ENCODE results near the gene NDUFB7.

Gene NDUFB7

DNA sequence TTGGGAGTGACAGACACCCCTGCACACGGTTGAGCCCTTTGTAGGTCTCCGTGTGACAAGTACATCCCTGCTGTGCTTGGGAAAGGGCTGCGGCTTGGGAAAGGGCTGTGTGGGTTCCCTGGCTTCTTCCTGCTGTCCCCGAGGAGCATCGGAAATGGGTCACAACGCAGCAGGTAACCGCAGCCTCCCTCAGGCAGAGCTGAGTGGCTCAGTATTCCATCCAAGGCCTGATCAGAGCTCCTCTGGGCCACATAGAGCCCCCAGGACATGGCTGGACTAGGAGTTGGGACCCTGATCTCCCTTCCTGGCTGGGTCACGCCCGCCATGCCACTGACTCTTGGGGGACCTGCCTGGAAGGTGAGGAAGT, 26.2 kb downstream of the NDUFB7 start:
- Histone ChIP-seq H3F3A (ENCODE audit: control insufficient read depth, insufficient read depth) (no peaks in the 10 kb centered on the region), H3K9me2 (replicated peaks; ENCODE audit: control insufficient read depth, low read length) (no peaks in the 10 kb centered on the region), H3K79me2 (ENCODE audit: control insufficient read depth, low read length) (peaks cover 66% of the 10 kb centered on the region), H3K36me3 (ENCODE audit: control insufficient read depth, low read length) (peaks cover 12% of the 10 kb centered on the region; the same call in 1 of the 2 replicates), H3K4me2 (ENCODE audit: low read length) (no peak overlapping the region), H4K20me1 (ENCODE audit: control insufficient read depth, insufficient read depth, low read depth, low read length) (no peaks in the 10 kb centered on the region), H3K27me3 (ENCODE audit: control insufficient read depth, low read length) (no peaks in the 10 kb centered on the region), H3K27ac (ENCODE audit: low read depth, low read length) (no peak overlapping the region), H3K4me1 (ENCODE audit: control insufficient read depth, low read length) (peaks cover 15% of the 10 kb centered on the region), H3K4me3 (ENCODE audit: low read length) (no peak overlapping the region), H3K9me3 (ENCODE audit: control insufficient read depth, insufficient read depth, low read length) (no peaks in the 10 kb centered on the region)
- no peak for TF ChIP-seq EZH2phosphoT487 (IDR thresholded peaks at IDR 0.05; ENCODE audit: borderline replicate concordance, low read length)
- TF ChIP-seq CTCF (IDR thresholded peaks at IDR 0.05; ENCODE audit: low read depth, low read length, poor library complexity, severe bottlenecking) = no peak

DNA sequence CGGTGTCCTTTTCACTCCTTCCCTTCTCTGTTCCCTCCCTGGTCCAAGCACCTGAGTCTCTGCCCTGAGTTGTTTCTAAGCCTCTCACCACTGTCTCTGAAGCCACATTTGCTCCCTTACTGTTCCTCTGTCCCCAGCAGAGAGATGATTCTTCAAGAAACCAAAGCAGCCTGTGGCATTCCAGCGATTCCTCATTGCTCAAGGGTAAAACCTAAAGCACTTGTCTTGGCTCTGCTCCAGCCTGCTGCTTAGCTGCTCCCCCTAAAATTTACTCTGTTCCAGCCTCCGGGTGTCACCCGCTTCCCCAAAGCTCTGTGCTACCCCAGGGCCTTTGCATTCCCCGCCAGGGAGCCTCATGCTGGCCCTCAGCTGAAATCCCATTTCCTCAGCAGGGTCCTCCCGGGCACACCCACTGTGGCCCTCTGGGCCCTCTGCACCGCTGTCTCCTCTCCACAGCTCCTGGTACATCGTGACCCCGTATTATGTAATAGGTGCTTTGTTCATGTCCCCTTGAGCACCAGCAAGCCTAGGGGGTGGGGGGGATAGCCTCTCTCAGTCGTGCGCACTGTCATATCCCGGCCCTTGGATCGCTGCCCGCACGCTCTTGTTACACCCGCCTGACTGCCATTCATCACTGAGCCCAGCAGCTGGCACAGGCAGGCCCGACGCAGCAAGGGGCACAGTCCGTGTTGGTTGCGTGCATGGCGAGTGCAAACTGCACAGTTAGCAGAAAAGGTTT, 26.7 kb downstream of the NDUFB7 start:
- no peaks in the 10 kb centered on the region for H3K27me3 ChIP-seq (ENCODE audit: control insufficient read depth, low read length)
- no peaks in the 10 kb centered on the region for H3F3A ChIP-seq (ENCODE audit: control insufficient read depth, insufficient read depth)
- H3K27ac ChIP-seq (ENCODE audit: low read depth, low read length) = no peak overlapping the region
- peaks cover 9% of the 10 kb centered on the region; the same call in 1 of the 2 replicates for H3K36me3 ChIP-seq (ENCODE audit: control insufficient read depth, low read length)
- no peaks in the 10 kb centered on the region for H3K9me2 ChIP-seq (replicated peaks; ENCODE audit: control insufficient read depth, low read length)
- TF ChIP-seq CTCF (IDR thresholded peaks at IDR 0.05; ENCODE audit: low read depth, low read length, poor library complexity, severe bottlenecking) (no peak), EZH2phosphoT487 (IDR thresholded peaks at IDR 0.05; ENCODE audit: borderline replicate concordance, low read length) (no peak)
- peaks cover 10% of the 10 kb centered on the region for H3K4me1 ChIP-seq (ENCODE audit: control insufficient read depth, low read length)
- H3K4me3 ChIP-seq (ENCODE audit: low read length) = no peak overlapping the region
- no peak overlapping the region for H3K4me2 ChIP-seq (ENCODE audit: low read length)
- H3K9me3 ChIP-seq (ENCODE audit: control insufficient read depth, insufficient read depth, low read length) = no peaks in the 10 kb centered on the region
- no peaks in the 10 kb centered on the region for H4K20me1 ChIP-seq (ENCODE audit: control insufficient read depth, insufficient read depth, low read depth, low read length)
- H3K79me2 ChIP-seq (ENCODE audit: control insufficient read depth, low read length) = peaks cover 64% of the 10 kb centered on the region

DNA sequence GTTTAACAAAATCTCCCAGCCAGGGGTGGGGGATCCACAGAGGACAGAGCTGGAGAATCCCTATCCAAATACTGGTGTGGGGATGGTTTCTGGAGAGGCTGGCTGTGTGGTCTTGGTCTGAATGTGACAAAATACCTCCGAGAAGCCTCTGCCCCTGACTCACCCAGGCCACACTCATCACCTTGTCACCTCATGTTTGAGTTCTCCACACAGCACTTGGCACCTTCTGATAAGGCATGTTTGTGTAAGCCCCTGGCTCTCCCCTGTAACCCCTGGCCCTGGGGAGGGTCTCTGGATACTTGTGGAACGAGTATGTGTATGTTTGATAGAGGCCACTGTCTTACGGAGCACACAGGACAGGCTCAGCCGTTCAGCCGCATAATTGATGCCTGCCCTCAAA, 27.8 kb downstream of the NDUFB7 start:
- no peaks in the 10 kb centered on the region for H4K20me1 ChIP-seq (ENCODE audit: control insufficient read depth, insufficient read depth, low read depth, low read length)
- peaks cover 7% of the 10 kb centered on the region; the same call in 1 of the 2 replicates for H3K36me3 ChIP-seq (ENCODE audit: control insufficient read depth, low read length)
- H3K79me2 ChIP-seq (ENCODE audit: control insufficient read depth, low read length) = peaks cover 68% of the 10 kb centered on the region
- peaks cover 6% of the 10 kb centered on the region for H3K4me1 ChIP-seq (ENCODE audit: control insufficient read depth, low read length)
- no peak overlapping the region for H3K27ac ChIP-seq (ENCODE audit: low read depth, low read length)
- H3K9me2 ChIP-seq (replicated peaks; ENCODE audit: control insufficient read depth, low read length) = no peaks in the 10 kb centered on the region
- no peaks in the 10 kb centered on the region for H3K9me3 ChIP-seq (ENCODE audit: control insufficient read depth, insufficient read depth, low read length)
- H3K27me3 ChIP-seq (ENCODE audit: control insufficient read depth, low read length) = no peaks in the 10 kb centered on the region
- no peak overlapping the region for H3K4me2 ChIP-seq (ENCODE audit: low read length)
- TF ChIP-seq CTCF (IDR thresholded peaks at IDR 0.05; ENCODE audit: low read depth, low read length, poor library complexity, severe bottlenecking) = no peak
- no peak for TF ChIP-seq EZH2phosphoT487 (IDR thresholded peaks at IDR 0.05; ENCODE audit: borderline replicate concordance, low read length)
- no peaks in the 10 kb centered on the region for H3F3A ChIP-seq (ENCODE audit: control insufficient read depth, insufficient read depth)
- no peak overlapping the region for H3K4me3 ChIP-seq (ENCODE audit: low read length)

All from DOHH2 (cell line).